ENCODE measurements around the gene CUX1.

DNA sequence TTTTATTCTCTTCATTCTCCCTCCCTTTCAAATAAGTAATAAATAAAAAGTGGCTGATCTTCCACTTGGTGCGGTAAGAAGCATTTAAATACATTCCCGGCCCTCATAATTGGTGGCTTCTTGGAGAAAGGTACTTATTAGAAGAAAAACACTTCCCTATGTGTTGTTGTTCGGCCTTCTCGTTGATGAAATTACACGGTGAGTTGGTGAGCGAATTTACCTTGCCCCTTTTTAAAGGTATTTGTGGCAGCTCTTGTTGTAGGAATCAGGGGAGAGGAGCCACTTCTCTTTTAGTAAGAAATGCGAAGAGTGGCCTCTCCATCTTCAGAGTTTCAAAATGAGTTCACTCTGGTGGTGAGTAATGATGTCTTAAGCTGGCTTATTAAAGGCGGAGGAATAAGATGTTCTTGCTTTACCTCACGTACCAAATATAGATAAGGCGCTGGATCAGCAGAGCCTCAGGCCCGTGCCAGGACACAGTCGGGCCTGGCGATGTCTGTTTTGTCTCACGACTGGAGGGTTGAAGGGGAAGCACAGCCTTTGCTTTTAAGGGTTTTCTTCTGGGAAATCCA is 135.9 kb downstream of the CUX1 start:
- TF ChIP-seq ESRRA (CRISPR knock-in tag; IDR thresholded peaks at IDR 0.05; ENCODE audit: low read depth) = no peak
- TF ChIP-seq MEIS1 (CRISPR knock-in tag; IDR thresholded peaks at IDR 0.05; ENCODE audit: borderline replicate concordance) = no peak
- TF ChIP-seq, protein P1, sequence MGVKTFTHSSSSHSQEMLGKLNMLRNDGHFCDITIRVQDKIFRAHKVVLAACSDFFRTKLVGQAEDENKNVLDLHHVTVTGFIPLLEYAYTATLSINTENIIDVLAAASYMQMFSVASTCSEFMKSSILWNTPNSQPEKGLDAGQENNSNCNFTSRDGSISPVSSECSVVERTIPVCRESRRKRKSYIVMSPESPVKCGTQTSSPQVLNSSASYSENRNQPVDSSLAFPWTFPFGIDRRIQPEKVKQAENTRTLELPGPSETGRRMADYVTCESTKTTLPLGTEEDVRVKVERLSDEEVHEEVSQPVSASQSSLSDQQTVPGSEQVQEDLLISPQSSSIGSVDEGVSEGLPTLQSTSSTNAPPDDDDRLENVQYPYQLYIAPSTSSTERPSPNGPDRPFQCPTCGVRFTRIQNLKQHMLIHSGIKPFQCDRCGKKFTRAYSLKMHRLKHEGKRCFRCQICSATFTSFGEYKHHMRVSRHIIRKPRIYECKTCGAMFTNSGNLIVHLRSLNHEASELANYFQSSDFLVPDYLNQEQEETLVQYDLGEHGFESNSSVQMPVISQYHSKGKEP (CRISPR knock-in tag; IDR thresholded peaks at IDR 0.05) = no peak
- no peak for TF ChIP-seq MEF2D (CRISPR knock-in tag; IDR thresholded peaks at IDR 0.05)
- TF ChIP-seq JUN (CRISPR knock-in tag; IDR thresholded peaks at IDR 0.05) = no peak
- TF ChIP-seq CAMTA2 (CRISPR knock-in tag; IDR thresholded peaks at IDR 0.05; ENCODE audit: borderline replicate concordance) = no peak
- no peak for TF ChIP-seq SPEN (CRISPR knock-in tag; IDR thresholded peaks at IDR 0.05; ENCODE audit: low read depth)
- no peak for TF ChIP-seq ZNF772 (CRISPR knock-in tag; IDR thresholded peaks at IDR 0.05)
- TF ChIP-seq CBX5 (CRISPR knock-in tag; IDR thresholded peaks at IDR 0.05; ENCODE audit: borderline replicate concordance) = no peak
- TF ChIP-seq, protein P2, sequence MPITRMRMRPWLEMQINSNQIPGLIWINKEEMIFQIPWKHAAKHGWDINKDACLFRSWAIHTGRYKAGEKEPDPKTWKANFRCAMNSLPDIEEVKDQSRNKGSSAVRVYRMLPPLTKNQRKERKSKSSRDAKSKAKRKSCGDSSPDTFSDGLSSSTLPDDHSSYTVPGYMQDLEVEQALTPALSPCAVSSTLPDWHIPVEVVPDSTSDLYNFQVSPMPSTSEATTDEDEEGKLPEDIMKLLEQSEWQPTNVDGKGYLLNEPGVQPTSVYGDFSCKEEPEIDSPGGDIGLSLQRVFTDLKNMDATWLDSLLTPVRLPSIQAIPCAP (CRISPR knock-in tag; IDR thresholded peaks at IDR 0.05; ENCODE audit: low read depth) = no peak
- no peak for TF ChIP-seq ISX (CRISPR knock-in tag; conservative IDR thresholded peaks at IDR 0.05)
- TF ChIP-seq HDAC2 (CRISPR knock-in tag; IDR thresholded peaks at IDR 0.05) = no peak
- TF ChIP-seq PHB2 (IDR thresholded peaks at IDR 0.05; ENCODE audit: partially characterized antibody) = no peak
